22Rv1 (cell line): ENCODE data around the gene RABL2B.
"Not testable (repeated sequence)": the region's sequence is repeated elsewhere in the genome, so short reads cannot be mapped to it uniquely, and the experiment has no call there.

Source experiments
- ZFX ChIP-seq: fragments of 450-650 bp; IDR thresholded peaks from 2 replicates; pipeline ENCODE4 v1.6.1; 2017; ENCODE audit warnings: antibody characterized with exemption, borderline replicate concordance
- TF ChIP-seq, protein P1 (sequence below): fragments of 450-650 bp; IDR thresholded peaks from 2 replicates; pipeline ENCODE4 v1.5.1; 2017; ENCODE audit warnings: mild to moderate bottlenecking

DNA sequence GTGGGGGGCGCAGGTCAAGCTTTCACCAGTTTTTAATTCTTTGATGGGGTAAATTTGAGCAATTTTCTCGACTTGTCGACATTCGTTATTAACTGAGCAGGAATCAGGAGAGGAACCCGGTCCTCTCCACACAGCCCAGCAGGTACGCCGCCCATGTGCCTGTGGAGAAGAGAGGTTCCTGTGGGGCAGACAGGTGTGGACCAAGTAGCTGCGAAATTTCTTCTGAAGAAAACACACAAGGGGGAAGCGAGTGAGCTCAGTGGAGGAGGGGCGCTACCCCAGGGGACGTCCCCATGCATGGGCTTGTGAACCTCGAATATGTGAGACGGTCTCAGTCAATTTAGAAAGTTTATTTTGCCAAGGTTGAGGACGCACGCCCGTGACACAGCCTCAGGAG, 442 bp upstream of the RABL2B start:
- TF ChIP-seq, protein P1, sequence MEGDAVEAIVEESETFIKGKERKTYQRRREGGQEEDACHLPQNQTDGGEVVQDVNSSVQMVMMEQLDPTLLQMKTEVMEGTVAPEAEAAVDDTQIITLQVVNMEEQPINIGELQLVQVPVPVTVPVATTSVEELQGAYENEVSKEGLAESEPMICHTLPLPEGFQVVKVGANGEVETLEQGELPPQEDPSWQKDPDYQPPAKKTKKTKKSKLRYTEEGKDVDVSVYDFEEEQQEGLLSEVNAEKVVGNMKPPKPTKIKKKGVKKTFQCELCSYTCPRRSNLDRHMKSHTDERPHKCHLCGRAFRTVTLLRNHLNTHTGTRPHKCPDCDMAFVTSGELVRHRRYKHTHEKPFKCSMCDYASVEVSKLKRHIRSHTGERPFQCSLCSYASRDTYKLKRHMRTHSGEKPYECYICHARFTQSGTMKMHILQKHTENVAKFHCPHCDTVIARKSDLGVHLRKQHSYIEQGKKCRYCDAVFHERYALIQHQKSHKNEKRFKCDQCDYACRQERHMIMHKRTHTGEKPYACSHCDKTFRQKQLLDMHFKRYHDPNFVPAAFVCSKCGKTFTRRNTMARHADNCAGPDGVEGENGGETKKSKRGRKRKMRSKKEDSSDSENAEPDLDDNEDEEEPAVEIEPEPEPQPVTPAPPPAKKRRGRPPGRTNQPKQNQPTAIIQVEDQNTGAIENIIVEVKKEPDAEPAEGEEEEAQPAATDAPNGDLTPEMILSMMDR, result not testable (repeated sequence)
- not testable (repeated sequence) for TF ChIP-seq ZFX
